Transverse colon (tissue), 4 donors: ENCODE results near the gene DIPK1A. TPM values are rescaled to one million over a fixed set of nuclear protein-coding genes. Genes with fewer than 3 reads are reported as not detected.
A peak's percentile ranks its signal among the peaks of the same experiment; 100 is the strongest.

Source experiments
- DNase-seq: peaks from one replicate; pipeline ENCODE4 v3.0.0-alpha.2; 2019
- H3K27ac ChIP-seq, 4 donors: fragments of 200-600 bp; sonication (generic); 2 replicates each; pipeline ENCODE4 v1.5.1; 2016 to 2018; ENCODE audit warnings: inconsistent platforms in 4 of 4
- H3K27me3 ChIP-seq: fragments of 200-600 bp; sonication (generic); 2 replicates; pipeline ENCODE4 v1.5.1; 2017; ENCODE audit warnings: inconsistent platforms
- H3K36me3 ChIP-seq, 4 donors: fragments of 200-600 bp; sonication (generic); 2 replicates each; pipeline ENCODE4 v1.5.1; 2017 to 2019; ENCODE audit warnings: inconsistent platforms in 4 of 4
- H3K4me1 ChIP-seq, 4 donors: fragments of 200-600 bp; sonication (generic); 2 replicates each; pipeline ENCODE4 v1.5.1; 2017 to 2020; ENCODE audit warnings: inconsistent platforms in 4 of 4
- H3K4me3 ChIP-seq, 4 donors: fragments of 200-600 bp; sonication (generic); 1 replicate in 1 of 4; 2 replicates in 3 of 4; pipeline versions ENCODE4 v1.5.1 to v1.6.1; 2017 to 2019; ENCODE audit warnings: inconsistent platforms in 4 of 4
- H3K9me3 ChIP-seq, 2 donors: fragments of 200-600 bp; sonication (generic); 2 replicates each; pipeline ENCODE4 v1.5.1; 2017 to 2019; ENCODE audit warnings: inconsistent platforms in 2 of 2
- EP300 ChIP-seq: sonication (generic); formaldehyde crosslinking; IDR thresholded peaks from one replicate; pipeline ENCODE4 v1.6.1; 2017; ENCODE audit warnings: antibody characterized with exemption, low read depth
- POLR2A ChIP-seq: fragments of 450-650 bp; IDR thresholded peaks from one replicate; pipeline ENCODE4 v1.6.1; 2016; ENCODE audit warnings: antibody characterized with exemption, mild to moderate bottlenecking, moderate library complexity
- POLR2AphosphoS5 ChIP-seq, 3 donors: sonication (generic); formaldehyde crosslinking; IDR thresholded peaks; one replicate each; pipeline ENCODE4 v1.6.1; 2016; ENCODE audit warnings: antibody characterized with exemption in 3 of 3
- WGBS, 2 donors: methylation state at CpG; one replicate each; pipeline ENCODE4 v1.1.5; 2018; ENCODE audit warnings: low coverage in 1 of 2; 5-methylcytosine and 5-hydroxymethylcytosine counted together
- in situ Hi-C, 4 donors: fragments of 200-750 bp; cut with MboI; loops; one replicate each; pipeline versions ENCODE4 v1.15.0 to v1.15.1; 2017; ENCODE audit warnings: low sequenced_read_pairs in 3 of 4, low pct_ligation_motif_present in 1 of 4, low pct_unique_long_range_greater_than_20kb in 1 of 4
- intact Hi-C: fragments of 100-400 bp; cut with DNase I; formaldehyde crosslinking; loops from one replicate; pipeline ENCODE4 v1.15.1; 2023; ENCODE audit warnings: low total_unique reads
- total RNA-seq, 4 donors: library from RNA; depleted of rRNA; stranded (reverse); fragments of >200 nt; gene quantifications; one replicate each; pipeline ENCODE4 v1.1.0, GENCODE V29; 2016
- TF ChIP-seq, protein P1 (sequence below), 5 experiments: fragments of 200-600 bp in 3 of 5; fragments of 450-650 bp in 2 of 5; sonication (generic) in 3 of 5; IDR thresholded peaks; 1 replicate in 2 of 5; 2 replicates in 3 of 5; pipeline ENCODE4 v1.5.1; 2016 to 2017; ENCODE audit warnings: antibody characterized with exemption in 5 of 5, inconsistent platforms in 3 of 5, mild to moderate bottlenecking in 2 of 5, moderate library complexity in 1 of 5

The DIPK1A gene
- total RNA-seq, 4 donors from 2014 or later = 6.0 to 17.9 (median 11.2) TPM

DNA sequence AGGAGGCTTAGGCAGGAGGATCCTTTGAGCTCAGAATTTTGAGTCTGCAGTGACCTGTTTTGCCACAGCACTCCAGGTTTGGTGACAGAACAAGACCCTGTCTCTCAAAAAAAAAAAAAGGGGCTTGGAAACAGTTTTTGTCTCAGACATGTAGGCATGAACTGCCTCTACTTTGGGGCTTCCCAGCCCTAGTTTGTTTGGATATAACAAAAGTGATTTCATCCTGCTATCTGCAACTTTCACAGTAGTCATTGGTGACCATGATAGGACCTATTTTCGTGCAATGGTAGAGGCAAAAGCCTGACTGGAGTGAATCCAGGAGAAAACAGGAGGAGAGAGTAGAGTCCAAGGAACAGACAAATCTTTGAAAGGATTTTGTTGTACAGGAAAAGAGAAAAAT, 156.0 kb downstream of the DIPK1A start:
- Histone ChIP-seq H3K27me3 (no peaks in the 10 kb centered on the region), H3K9me3 (no peaks in the 10 kb centered on the region), H3K4me3 (no peak overlapping the region), H3K27ac (peak overlapping the region; percentile 42 to 77 (median 67)), H3K36me3 (no peaks in the 10 kb centered on the region), H3K4me1 (peaks cover 0 to 11% (median 5%) of the 10 kb centered on the region in 4 donors)
- WGBS, 2 donors = 80 to 100% methylated on average over 1 of the region's 1 CpG
- intact Hi-C loops (no loop called here), in situ Hi-C loops (loop anchor here in 1 of 4 donors (25.0 kb wide), 1 partner anchor 493 kb away; no protein-coding TSS in a partner anchor)
- no peak for DNase-seq
- TF ChIP-seq POLR2A (no peak), POLR2AphosphoS5 (IDR thresholded peaks at IDR 0.05) (no peak), EP300 (no peak)
- TF ChIP-seq, protein P1, sequence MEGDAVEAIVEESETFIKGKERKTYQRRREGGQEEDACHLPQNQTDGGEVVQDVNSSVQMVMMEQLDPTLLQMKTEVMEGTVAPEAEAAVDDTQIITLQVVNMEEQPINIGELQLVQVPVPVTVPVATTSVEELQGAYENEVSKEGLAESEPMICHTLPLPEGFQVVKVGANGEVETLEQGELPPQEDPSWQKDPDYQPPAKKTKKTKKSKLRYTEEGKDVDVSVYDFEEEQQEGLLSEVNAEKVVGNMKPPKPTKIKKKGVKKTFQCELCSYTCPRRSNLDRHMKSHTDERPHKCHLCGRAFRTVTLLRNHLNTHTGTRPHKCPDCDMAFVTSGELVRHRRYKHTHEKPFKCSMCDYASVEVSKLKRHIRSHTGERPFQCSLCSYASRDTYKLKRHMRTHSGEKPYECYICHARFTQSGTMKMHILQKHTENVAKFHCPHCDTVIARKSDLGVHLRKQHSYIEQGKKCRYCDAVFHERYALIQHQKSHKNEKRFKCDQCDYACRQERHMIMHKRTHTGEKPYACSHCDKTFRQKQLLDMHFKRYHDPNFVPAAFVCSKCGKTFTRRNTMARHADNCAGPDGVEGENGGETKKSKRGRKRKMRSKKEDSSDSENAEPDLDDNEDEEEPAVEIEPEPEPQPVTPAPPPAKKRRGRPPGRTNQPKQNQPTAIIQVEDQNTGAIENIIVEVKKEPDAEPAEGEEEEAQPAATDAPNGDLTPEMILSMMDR (IDR thresholded peaks at IDR 0.05) = no peak

DNA sequence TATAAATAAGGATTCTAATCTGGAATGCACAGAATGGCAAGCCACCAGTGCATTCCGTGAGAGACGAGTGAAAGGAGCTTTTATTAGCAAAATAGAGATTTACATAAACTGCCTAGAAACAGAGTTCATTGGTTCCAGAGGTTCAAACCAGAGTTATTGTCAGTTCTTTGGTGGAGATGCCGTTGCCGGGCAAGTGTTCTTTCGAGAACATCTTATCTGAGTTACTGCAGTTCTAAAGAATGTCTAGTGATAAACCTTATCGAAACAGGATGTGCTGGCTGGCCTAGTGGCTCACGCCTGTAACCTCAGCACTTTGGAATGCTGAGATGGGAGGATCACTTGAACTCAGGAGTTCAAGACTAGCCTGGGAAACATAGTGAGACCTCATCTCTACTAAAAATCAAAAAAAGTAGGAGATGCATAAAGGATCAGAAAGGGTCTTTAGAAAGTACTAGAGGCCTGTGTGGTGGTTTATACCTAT, 156.5 kb downstream of the DIPK1A start:
- no peaks in the 10 kb centered on the region for H3K27me3 ChIP-seq
- intact Hi-C loops = no loop called here
- no peaks in the 10 kb centered on the region for H3K36me3 ChIP-seq
- H3K9me3 ChIP-seq = no peaks in the 10 kb centered on the region
- in situ Hi-C loops = loop anchor here in 1 of 4 donors (25.0 kb wide), 1 partner anchor 492 kb away; no protein-coding TSS in a partner anchor
- TF ChIP-seq, protein P1 (IDR thresholded peaks at IDR 0.05) = peak in 1 of 5 experiments; percentile 15
- TF ChIP-seq POLR2A = no peak
- no peak overlapping the region for H3K4me3 ChIP-seq
- WGBS, 2 donors = 10 to 16% methylated on average over 7 of the region's 7 CpGs
- peaks cover 0 to 11% (median 5%) of the 10 kb centered on the region in 4 donors for H3K4me1 ChIP-seq
- DNase-seq = peak; percentile 79
- H3K27ac ChIP-seq = peak overlapping the region; percentile 42 to 77 (median 67)

DNA sequence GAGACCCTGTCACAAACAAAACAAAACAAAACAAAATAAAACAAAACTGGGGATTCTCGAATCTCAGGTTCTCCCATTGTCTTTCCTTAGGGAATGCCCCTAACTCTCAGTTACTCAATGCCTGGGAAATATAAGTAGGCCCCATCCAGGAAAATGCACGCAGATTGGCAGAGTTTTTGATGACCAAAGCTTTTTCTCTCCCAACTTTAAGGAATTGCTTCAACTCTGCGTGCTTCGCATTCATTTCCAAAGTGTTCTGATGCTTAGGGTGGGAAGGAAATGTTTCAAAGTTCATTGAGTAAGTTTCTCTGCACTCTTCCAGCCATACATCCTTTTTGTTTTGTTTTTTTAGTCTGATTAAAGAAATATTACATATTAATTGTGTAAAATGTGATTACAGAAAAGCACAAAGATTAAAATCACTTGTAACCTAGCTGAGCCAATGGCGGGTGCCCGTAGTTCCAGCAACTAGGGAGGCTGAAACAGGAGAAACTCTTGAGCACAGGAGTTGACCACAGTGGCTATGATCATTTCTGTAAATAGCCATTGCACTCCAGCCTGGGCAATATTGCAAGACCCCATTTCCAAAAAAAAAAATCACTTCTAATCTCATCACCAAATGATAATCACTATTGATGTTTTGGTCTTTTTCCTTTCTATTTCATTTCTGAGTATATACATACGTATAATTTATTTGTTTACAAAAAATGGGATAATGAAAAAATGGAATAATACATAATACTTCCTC, 157.9 kb downstream of the DIPK1A start:
- no peaks in the 10 kb centered on the region for H3K36me3 ChIP-seq
- no peaks in the 10 kb centered on the region for H3K27me3 ChIP-seq
- in situ Hi-C loops (loop anchor here in 1 of 4 donors (25.0 kb wide), 1 partner anchor 491 kb away; no protein-coding TSS in a partner anchor), intact Hi-C loops (no loop called here)
- H3K4me3 ChIP-seq = no peak overlapping the region
- H3K9me3 ChIP-seq = no peaks in the 10 kb centered on the region
- WGBS, 2 donors = 93 to 100% methylated on average over 3 to 7 of the region's 7 CpGs
- no peak for DNase-seq
- H3K4me1 ChIP-seq = peaks cover 0 to 11% (median 5%) of the 10 kb centered on the region in 4 donors
- TF ChIP-seq EP300 = no peak
- TF ChIP-seq, protein P1 (IDR thresholded peaks at IDR 0.05) = no peak
- TF ChIP-seq POLR2AphosphoS5 (IDR thresholded peaks at IDR 0.05) = no peak
- TF ChIP-seq POLR2A = no peak
- H3K27ac ChIP-seq = no peak overlapping the region

DNA sequence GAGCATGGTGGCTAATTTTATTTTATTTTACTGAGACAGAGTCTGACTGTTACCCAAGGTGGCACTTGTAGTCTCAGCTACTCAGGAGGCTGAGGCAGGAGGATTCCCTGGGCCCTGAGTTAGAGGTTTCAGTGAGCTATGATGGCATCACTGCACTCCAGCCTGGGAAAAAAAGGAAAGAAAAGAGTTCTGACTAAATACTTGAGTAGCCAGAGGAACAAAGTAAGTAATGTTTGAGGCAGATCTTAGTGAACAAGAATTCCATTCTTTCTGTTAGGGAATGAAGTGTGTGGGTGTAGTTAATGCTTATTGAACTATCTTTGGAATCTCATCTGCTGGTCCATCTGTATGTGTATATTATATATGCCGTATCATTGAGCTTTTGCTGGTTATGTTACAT, 163.3 kb downstream of the DIPK1A start:
- Histone ChIP-seq H3K27ac (no peak overlapping the region), H3K4me3 (no peak overlapping the region), H3K27me3 (no peaks in the 10 kb centered on the region), H3K9me3 (no peaks in the 10 kb centered on the region), H3K36me3 (no peaks in the 10 kb centered on the region), H3K4me1 (no peaks in the 10 kb centered on the region)
- TF ChIP-seq, protein P1 (IDR thresholded peaks at IDR 0.05) = no peak
- TF ChIP-seq EP300 (no peak), POLR2A (no peak), POLR2AphosphoS5 (IDR thresholded peaks at IDR 0.05) (no peak)
- in situ Hi-C loops = no loop called here
- no peak for DNase-seq
- intact Hi-C loops = no loop called here
- WGBS, 2 donors = 70 to 81% methylated on average over 1 of the region's 1 CpG
